Brain microvascular endothelial cell (primary cell): ENCODE data around the gene BCL7A.
A peak's percentile ranks its signal among the peaks of the same experiment; 100 is the strongest.
"Not testable (repeated sequence)": the region's sequence is repeated elsewhere in the genome, so short reads cannot be mapped to it uniquely, and the experiment has no call there.

Experiments
- DNase-seq: peaks from one replicate; pipeline ENCODE4 v3.0.0-alpha.2; 2020
- H3K27ac ChIP-seq: fragments of 250-450 bp; sonication (Bioruptor Pico); 2 replicates; pipeline ENCODE4 v1.5.1; 2020; ENCODE audit warnings: mild to moderate bottlenecking, moderate library complexity
- H3K27me3 ChIP-seq: fragments of 250-450 bp; sonication (Bioruptor Pico); replicated peaks from 2 replicates; pipeline ENCODE4 v1.5.1; 2020; ENCODE audit warnings: mild to moderate bottlenecking
- H3K36me3 ChIP-seq: fragments of 250-450 bp; sonication (Bioruptor Pico); replicated peaks from 2 replicates; pipeline ENCODE4 v1.5.1; 2020; ENCODE audit warnings: mild to moderate bottlenecking
- H3K4me3 ChIP-seq: 2 replicates; pipeline ENCODE4 v1.5.1; 2011; ENCODE audit warnings: low read depth, mild to moderate bottlenecking, control low read depth, low read length, moderate library complexity
- CTCF ChIP-seq: IDR thresholded peaks from 2 replicates; pipeline ENCODE4 v1.5.1; 2011; ENCODE audit warnings: low read depth, mild to moderate bottlenecking, moderate library complexity, low read length, control low read depth, inconsistent platforms; ENCODE audit errors: missing control alignments
- in situ Hi-C: cut with HindIII; loops from 2 replicates; pipeline ENCODE4 v1.10.0; 2017; ENCODE audit warnings: low sequenced_read_pairs, low pct_ligation_motif_present

Gene BCL7A

GRCh38 chr12:122099280-122099749, 77.6 kb downstream of the BCL7A start:
- no peak for DNase-seq
- TF ChIP-seq CTCF, result no peak
- H3K4me3 ChIP-seq, result no peak overlapping the region
- H3K27ac ChIP-seq, result no peak overlapping the region
- no peaks in the 10 kb centered on the region for H3K36me3 ChIP-seq
- H3K27me3 ChIP-seq, result no peaks in the 10 kb centered on the region
- in situ Hi-C loops, result no loop called here

- Histone ChIP-seq H3K27me3 (no peaks in the 10 kb centered on the region), H3K27ac (no peak overlapping the region), H3K4me3 (no peak overlapping the region), H3K36me3 (no peaks in the 10 kb centered on the region)
- in situ Hi-C loops, result no loop called here
- DNase-seq, result no peak
- no peak for TF ChIP-seq CTCF
These were observed 78.2 kb downstream of the BCL7A start for GRCh38 chr12:122099856-122100255.

- no peaks in the 10 kb centered on the region for H3K27me3 ChIP-seq
- no peak overlapping the region for H3K27ac ChIP-seq
- no peak for TF ChIP-seq CTCF
- H3K36me3 ChIP-seq, result no peaks in the 10 kb centered on the region
- DNase-seq, result no peak
- in situ Hi-C loops, result no loop called here
- no peak overlapping the region for H3K4me3 ChIP-seq
These were observed 78.9 kb downstream of the BCL7A start for GRCh38 chr12:122100568-122100967.

GRCh38 chr12:122102331-122102730, 80.6 kb downstream of the BCL7A start:
- DNase-seq, result no peak
- no peaks in the 10 kb centered on the region for H3K36me3 ChIP-seq
- no peak overlapping the region for H3K27ac ChIP-seq
- no peak for TF ChIP-seq CTCF
- H3K27me3 ChIP-seq, result no peaks in the 10 kb centered on the region
- H3K4me3 ChIP-seq, result no peak overlapping the region
- in situ Hi-C loops, result no loop called here

GRCh38 chr12:122104844-122105243, 83.2 kb downstream of the BCL7A start:
- no peak for TF ChIP-seq CTCF
- no peak for DNase-seq
- Histone ChIP-seq H3K4me3 (no peak overlapping the region), H3K27me3 (no peaks in the 10 kb centered on the region), H3K27ac (no peak overlapping the region), H3K36me3 (peaks cover 2% of the 10 kb centered on the region)
- in situ Hi-C loops, result no loop called here

- H3K27me3 ChIP-seq, H3K27ac ChIP-seq, DNase-seq, in situ Hi-C loops, H3K4me3 ChIP-seq, H3K36me3 ChIP-seq: not testable (repeated sequence)
These were observed 83.8 kb downstream of the BCL7A start for GRCh38 chr12:122105496-122105895.

GRCh38 chr12:122106843-122107242, 85.2 kb downstream of the BCL7A start:
- in situ Hi-C loops, result no loop called here
- H3K27me3 ChIP-seq, result no peaks in the 10 kb centered on the region
- peak overlapping the region; percentile 73 for H3K27ac ChIP-seq
- no peak for DNase-seq
- peaks cover 2% of the 10 kb centered on the region for H3K36me3 ChIP-seq
- H3K4me3 ChIP-seq, result no peak overlapping the region
- TF ChIP-seq CTCF, result no peak
